Muscle of arm (tissue), 12 donors: Measurements from ENCODE around the gene ATXN7L2. TPM values are rescaled to one million over a fixed set of nuclear protein-coding genes. Genes with fewer than 3 reads are reported as not detected.
A peak's percentile ranks its signal among the peaks of the same experiment; 100 is the strongest.

Experiments used
- DNase-seq: peaks from one replicate; pipeline ENCODE4 v3.0.0-alpha.2; 2013
- polyA plus RNA-seq, 12 donors: library from polyadenylated mRNA; unstranded; fragments of 120-200 nt; gene quantifications; one replicate each; pipeline ENCODE4 v1.2.1, GENCODE V29; 2013; ENCODE audit not compliant: insufficient read length in 12 of 12

Gene ATXN7L2
- polyA plus RNA-seq, 12 donors: 9.3 to 30.9 (median 21.0) TPM; not detected in 1

- DNase-seq: no peak
Observed at GRCh38 chr1:109497449-109498160, 13.9 kb downstream of the ATXN7L2 start.

- DNase-seq: peak; percentile 49
Observed at GRCh38 chr1:109498161-109498801, 14.6 kb downstream of the ATXN7L2 start.

- DNase-seq: no peak
Observed at GRCh38 chr1:109499081-109499480, 15.4 kb downstream of the ATXN7L2 start.

GRCh38 chr1:109499661-109500536 lies 16.2 kb downstream of the ATXN7L2 start:
- DNase-seq: no peak

GRCh38 chr1:109500941-109501381 lies 17.3 kb downstream of the ATXN7L2 start:
- DNase-seq: no peak

GRCh38 chr1:109501644-109502363 lies 18.1 kb downstream of the ATXN7L2 start:
- no peak for DNase-seq

GRCh38 chr1:109502364-109502851 lies 18.7 kb downstream of the ATXN7L2 start:
- no peak for DNase-seq

- no peak for DNase-seq
Observed at GRCh38 chr1:109503935-109504334, 20.2 kb downstream of the ATXN7L2 start.

GRCh38 chr1:109504974-109505373 lies 21.3 kb downstream of the ATXN7L2 start:
- DNase-seq: no peak

- DNase-seq: no peak
Observed at GRCh38 chr1:109508001-109508872, 24.5 kb downstream of the ATXN7L2 start.

- no peak for DNase-seq
Observed at GRCh38 chr1:109508873-109509175, 25.1 kb downstream of the ATXN7L2 start.

GRCh38 chr1:109509176-109510134 lies 25.8 kb downstream of the ATXN7L2 start, which contains the start of gene AMIGO1:
TSS of gene AMIGO1 (minus strand) at chr1:109509727. CDS start at chr1:109508912, 815 bp downstream.
- DNase-seq: peak; percentile 73

GRCh38 chr1:109513110-109513710 lies 29.5 kb downstream of the ATXN7L2 start:
- no peak for DNase-seq

- DNase-seq: no peak
Observed at GRCh38 chr1:109514846-109515245, 31.1 kb downstream of the ATXN7L2 start.

GRCh38 chr1:109516872-109517271 lies 33.2 kb downstream of the ATXN7L2 start:
- DNase-seq: no peak

- no peak for DNase-seq
Observed at GRCh38 chr1:109517337-109517736, 33.6 kb downstream of the ATXN7L2 start.

- no peak for DNase-seq
Observed at GRCh38 chr1:109521002-109521951, 37.6 kb downstream of the ATXN7L2 start.

- no peak for DNase-seq
Observed at GRCh38 chr1:109522026-109522425, 38.3 kb downstream of the ATXN7L2 start.
